Measurements from ENCODE around the gene BRMS1.

BRMS1 gene

DNA sequence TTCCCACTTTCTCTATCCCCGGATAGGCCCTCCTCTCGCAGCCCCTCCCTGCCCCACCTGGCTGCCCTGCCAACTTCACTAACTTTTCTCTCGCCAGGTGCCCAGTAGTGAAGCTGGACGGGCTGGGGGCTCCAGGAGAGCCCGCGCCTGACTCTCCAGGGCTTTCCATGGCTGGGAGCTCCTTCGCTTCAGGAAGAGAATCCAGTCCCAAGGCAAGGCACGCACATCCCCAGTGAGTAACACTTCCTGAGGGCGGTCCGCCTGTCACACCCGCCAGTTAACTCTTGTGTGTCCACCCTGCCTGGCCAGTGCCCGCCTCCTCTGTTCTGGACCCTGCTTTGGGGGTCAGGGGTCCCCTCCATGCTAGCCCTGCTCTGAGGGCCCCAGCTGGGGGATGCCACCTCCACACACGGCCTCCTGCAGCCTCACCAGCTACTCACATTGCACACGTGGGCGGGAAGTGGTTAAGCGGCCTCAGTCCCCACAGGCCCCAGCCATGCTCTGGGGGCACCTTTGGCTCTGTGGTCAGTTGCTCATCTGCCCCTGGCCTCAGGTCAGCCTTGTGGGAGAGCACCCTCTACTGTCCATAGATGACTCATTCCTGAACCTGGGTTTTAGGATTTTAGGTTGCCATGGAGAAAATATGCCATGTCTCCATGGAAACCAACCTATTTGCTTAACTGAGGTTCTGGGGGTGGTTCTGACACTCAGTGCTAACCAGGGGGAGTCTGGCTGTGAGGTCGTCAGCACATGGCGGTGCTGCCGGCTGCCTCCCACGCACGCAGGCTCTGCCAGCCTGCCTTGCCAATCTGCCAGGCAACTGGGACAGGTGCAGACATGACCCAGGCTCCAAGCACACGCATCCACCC, 8.4 kb downstream of the BRMS1 start, which contains the start of gene RIN1:
Gene RIN1 (minus strand): TSS at position 201 of the 869 bp plus-strand sequence. CDS start 32 bp downstream, at position 169.
- DNase-seq, result no peak

DNA sequence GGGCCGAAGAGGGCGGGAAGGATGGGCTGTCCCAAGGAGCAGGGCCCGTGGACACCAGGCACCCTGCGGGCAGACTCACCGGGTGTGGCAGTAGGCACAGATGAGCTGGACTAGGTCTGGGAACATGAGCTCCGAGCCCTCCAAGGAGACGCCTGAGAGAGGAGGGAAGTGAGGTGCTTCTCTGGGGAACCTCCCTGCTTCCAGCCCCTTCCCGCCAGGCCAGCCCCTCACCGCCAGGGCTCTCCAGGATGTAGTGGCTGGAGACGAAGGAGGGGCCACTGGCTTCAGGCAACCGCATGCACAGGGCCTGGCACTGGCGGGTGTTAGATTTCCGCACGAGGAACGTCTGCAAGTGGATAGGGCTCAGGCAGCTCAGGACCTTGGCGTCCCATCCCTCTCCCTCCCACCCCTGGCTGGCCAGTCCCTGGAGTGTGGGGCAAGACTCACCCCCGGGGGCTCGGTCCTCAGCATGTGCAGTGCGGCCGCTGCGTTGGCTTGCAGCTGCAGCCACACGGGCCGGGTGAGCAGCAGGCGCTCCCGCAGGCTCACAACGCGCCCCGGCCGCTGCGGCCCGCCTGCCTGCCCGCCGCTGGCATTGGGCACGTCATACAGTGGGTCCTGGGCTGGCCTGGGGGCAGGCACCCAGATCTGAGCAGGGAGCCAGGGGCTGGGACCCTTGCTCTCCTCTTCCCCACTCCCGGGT, 9.2 kb downstream of the BRMS1 start:
- no peak for DNase-seq

DNA sequence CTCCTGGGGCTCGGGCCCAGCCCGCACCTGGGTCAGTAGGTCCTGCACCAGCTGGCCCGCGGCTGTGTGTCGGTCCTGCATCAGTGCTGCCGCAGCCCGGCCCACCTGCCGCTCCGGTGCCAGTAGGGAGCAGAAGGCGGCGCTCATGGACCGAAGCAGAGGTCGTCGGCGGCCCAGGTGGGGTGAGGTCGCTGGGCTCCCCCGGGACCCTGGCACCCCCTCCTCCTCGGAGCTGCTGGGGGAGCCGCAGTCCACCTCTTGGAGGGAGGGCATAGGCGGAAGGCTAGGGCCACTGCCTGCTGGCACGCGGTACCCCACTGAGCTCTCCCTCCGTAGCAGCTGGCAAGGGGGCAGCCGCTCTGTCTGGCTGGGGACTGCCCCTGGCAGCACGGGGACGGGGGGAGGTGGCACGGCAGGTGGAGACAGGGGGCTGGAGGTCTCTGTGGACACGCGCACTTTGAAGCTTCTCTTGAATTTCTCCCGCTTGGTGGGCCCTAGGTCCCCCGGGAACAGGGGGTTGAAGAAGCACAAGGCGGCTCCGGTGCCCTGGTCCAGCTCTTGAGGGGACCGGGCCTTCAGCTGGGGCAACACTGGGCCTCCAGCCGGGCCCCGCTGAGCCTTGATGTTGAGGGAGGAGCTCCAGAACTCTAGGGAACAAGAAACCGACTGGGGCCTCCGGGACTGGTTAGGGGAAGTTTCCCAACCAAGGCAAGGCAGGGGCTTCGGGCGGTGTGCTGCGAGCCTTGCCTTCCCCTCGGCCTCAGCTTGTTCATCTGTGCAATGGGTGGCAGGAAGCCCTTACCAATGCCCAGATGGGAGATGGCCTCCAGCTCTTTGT, 10.1 kb downstream of the BRMS1 start:
- no peak for DNase-seq

DNA sequence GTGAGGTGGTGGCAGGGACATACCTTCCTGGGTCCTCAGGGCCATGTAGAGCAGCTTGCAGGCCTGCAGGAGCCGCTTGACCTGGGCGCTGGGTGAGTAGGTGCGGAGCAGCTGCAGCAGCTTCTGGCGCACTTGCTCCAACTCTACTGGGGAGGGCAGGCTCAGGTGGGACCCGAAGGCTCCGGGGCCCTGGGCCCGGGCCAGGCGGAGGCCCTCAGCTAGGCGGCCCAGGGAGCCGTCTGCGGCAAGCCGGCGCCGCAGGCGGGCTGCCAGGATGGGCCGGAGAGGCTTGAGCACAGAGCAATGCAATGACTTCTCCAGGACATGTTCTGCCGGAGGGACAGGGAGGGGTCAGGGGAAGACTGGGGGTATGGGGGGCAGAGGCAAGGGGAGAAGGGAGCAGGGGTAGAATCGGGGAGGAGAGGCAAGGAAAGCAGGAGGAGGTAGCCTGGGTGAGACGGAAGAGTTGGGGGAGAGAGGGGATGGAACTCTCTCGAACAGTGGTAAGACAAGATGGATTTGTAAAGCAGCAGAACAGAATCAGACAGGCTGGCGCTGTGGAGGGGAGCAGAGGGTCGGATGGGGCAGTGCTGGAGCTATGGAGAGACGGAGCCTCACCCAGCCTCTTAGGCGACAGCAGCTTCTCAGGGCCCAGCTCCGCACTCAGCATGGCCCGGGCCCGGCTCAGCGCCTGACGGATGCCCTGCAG, 10.9 kb downstream of the BRMS1 start:
- no peak for DNase-seq

DNA sequence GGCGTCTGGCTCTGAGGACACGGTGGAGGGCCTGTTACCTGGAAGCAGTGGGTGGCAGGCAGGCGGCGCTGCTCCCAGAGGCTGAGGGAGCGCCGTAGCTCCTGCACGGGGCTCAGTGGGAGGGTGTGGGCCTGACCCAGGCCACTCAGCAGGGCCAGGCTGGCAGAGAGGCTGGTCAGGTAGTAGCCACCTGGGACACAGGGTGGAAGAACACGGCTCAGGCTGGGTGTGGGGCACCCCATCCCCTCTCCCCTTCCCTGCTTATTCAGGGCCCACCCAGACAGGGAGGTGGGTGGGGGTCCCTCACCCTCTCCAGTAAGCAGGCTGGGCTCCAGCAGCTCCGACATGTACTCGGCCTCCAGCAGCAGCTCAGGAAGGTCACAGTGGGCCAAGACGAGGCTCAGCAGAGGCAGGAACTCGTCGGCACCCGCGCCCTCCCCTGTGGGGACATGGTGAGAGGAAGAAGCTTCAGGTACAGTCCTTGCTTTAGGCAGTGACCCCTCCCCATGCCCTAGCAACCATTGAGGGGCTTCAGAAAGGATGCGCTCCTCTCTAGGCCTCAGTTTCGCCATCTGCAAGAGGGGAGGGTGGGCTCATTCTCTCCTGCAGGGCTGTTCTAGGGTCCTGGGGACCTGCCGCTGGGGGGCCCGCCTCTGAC, 11.6 kb downstream of the BRMS1 start:
- DNase-seq, result no peak

DNA sequence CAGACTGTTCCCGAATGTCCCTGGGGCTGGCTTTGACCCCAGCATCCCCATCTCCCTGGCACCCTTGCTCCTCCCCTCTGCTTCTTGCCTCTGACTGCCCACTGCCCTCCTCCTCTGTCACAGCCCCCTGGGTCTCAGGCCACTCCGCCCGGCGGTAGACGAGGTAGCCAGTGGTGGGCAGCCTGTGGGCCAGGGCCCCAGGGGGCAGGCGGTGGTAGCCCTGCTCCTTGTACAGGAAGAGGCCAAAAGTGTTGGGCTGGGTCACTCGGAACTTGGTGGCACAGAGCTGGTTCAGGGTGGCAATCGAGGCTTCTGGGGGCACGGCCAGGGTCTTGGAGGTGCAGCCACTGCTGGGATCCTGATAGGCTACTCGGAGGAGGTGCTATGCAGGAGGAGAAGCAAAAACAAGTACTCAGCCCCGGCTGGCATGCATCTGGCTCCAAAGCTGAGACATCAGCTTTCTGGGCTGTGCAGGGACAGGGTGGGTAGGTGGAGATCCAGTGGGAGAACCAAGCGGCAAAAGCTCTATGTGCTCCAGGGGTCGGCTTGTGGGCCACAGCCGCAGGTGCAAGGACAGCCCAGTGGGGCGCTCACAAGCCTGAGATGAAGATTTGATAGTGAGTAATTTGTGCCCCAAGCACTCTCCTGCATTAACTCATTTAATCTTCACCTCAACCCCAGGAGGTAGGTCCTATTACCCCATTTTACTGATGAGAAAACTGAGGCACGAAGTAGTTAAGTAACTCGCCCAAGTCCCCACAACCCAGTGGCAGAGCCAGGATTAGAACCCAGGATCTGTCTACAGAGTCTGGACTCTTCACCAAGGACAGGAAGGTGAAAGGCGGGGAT, 12.3 kb downstream of the BRMS1 start:
- no peak for DNase-seq

GRCh38 chr11:66331542-66332370, 13.1 kb downstream of the BRMS1 start:
- no peak for DNase-seq

DNA sequence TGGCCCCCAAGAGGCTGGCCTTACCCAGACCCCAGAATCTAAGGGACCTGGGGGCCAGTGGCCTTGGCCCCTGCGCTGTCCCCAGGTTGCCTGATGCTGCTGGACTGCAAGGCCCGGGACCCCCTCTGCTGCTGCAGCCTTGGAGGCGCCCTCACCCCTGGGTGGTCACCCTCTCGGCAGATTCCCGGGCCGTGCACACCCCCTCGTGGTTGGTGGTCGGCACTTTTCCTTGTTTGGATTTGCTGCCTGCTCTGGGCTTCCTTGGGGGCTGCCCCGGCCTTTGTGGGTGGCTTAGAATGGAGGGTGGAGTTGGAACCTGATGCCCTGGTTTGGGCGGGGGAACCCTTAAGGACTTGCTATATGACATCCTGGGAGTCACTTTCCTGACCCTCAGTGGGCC, 14.0 kb downstream of the BRMS1 start:
- DNase-seq, result no peak

- no peak for DNase-seq
Observed at GRCh38 chr11:66329165-66329673, 15.7 kb downstream of the BRMS1 start.

GRCh38 chr11:66328302-66329144, 16.4 kb downstream of the BRMS1 start:
- peak; percentile 82 for DNase-seq

GRCh38 chr11:66328031-66328301, 16.9 kb downstream of the BRMS1 start:
- no peak for DNase-seq

- no peak for DNase-seq
Observed at GRCh38 chr11:66327171-66328030, 17.5 kb downstream of the BRMS1 start.

DNA sequence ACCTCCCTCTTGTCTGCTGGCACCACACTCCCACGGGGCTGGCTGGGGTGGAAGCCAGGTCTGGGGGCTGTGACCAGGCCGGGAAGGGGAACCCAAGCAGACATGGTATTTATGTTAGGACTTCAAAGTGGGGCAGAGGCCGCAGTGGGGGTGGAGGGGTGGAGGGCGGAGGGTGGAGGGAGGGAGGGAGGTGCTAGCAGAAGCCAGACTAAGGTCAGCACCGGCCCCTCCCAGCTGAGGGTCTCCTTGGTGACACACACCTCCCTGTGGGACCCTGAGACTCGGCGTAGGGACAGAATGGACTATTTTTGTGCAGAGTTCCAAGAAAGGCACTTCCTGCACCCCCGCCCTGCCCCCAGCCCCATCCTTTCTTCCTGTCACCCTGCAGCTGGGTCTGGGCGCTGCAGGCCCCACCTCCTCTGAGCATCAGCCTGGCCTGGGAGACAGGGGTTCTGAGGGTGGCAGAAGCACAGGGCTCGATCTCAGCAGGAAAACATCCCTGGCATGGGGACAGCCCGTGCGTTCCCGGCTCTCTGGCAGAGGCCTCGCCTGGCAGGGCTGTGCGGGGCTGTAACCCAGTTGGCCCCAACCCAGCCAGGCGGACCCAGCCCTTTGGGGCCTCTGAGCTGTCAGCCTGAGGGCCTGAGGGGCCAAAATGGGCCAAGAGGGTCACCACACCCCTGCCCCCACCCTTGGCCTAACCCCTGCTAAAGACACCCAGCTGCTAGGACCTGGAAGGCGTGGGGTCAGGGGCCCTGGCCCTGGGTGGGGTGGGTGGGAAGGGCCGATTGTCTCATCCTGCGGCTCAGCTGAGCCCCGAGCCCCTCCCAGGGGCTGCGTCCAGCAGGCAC, 18.4 kb downstream of the BRMS1 start:
- no peak for DNase-seq

GRCh38 chr11:66325263-66325671, 19.6 kb downstream of the BRMS1 start:
- no peak for DNase-seq

DNA sequence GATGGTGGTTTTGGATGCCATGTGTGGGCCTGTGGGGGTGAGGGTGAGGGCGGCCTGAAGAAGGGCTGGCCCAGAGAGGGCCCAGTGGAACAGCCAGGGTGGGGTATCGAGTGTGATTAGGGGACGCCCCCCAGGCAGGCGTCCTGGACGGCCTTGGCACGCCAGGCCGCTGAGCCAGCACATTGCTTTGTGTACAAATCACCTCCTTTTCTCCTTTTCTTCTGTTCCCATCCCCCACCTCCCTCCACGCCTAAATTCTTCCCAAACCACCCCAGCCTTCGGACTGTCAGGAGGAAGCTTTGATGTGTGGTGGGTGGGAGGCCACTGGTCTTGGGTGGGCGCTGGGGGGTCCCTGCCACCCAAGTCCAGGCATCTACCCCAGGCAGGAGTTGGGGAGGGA, 20.2 kb downstream of the BRMS1 start:
- no peak for DNase-seq

DNA sequence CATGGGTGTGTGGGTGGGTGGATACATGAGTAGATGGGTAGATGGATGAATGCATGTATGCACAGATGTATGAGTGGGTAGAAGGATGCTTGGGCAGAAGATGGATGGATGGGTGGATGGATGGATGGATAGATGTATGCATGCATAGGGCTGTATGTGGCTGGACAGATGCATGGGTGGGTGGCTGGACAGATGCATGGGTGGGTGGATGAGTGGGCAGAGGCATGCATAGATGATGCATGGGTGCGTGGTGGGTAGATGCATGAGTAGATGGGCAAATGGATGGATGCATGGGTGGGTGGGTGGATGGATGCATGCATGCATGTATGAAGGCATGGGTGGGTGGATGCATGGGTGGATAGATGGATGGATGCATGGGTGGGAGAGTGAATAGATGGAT, 21.2 kb downstream of the BRMS1 start:
- DNase-seq, result no peak

DNA sequence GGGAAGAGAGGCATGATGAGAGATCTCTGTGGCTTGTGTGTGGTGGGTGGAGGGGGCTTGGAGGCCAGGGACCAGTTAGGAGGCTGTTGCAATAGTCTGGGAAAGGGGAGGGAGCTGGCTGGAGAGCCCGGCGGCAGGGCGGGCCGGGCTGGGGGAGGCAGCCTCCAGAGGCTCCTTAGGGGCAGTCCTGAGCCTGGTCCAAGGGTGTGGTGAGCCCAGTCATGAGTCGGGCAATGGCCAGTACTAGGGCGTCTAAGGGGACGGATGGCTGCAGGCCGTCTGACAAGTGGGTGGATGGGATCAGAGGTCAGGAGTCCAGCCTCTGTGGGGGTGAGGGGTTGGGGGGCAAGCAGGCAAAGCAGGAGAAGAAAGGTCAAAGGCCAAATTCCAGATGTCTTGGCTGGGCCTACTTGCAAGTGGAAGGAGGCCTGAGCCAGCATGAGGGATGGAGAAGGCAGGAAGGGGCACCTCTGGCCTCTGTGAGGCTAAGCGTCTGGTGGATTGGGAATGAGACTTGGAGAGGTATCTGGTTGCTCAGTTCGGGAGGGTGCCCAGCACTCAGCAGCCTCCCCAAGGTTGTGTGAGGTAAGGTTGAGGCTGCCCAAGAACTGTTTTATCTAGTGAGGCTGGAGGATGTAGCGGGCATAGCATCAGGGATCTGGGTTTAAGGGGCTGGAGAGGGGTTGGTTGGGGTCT, 22.0 kb downstream of the BRMS1 start:
- no peak for DNase-seq

All from NCI-H1436 (cell line).